ENCODE data around the gene PRPF6. TPM values are rescaled to one million over a fixed set of nuclear protein-coding genes. Genes with fewer than 3 reads are reported as not detected.

Gene PRPF6
- total and polyA plus RNA-seq, 2 of the 13 experiments (the other 11 are each of a cell fraction or from before 2014, with no cell fraction given): 63.7 to 101 TPM

DNA sequence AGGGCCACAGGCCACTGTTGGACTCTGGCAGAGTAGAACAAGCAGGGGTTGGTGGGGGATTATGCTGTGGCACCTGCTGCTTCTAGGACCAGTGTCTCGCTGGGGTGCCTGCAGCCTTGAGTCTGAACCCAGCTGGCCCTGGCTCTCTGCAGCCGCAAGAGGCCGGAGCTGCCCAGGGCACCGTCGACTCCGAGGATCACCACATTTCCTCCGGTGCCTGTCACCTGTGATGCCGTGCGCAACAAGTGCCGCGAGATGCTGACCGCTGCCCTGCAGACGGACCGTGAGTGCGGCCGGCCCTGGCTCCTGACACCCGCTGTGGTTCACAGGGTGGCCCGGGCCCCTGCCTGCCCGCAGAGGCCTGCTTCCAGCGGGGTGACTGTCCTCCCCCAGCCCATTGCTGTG is 88.3 kb downstream of the PRPF6 start (continued):
- TF ChIP-seq RFX5 (IDR thresholded peaks at IDR 0.05; ENCODE audit: low read depth, low read length) (no peak), ZBTB3 (CRISPR knock-in tag; IDR thresholded peaks at IDR 0.05; ENCODE audit: borderline replicate concordance, low read depth) (no peak), ZNF547 (CRISPR knock-in tag; IDR thresholded peaks at IDR 0.05) (0 out of 2 replicates have a peak, but pooled peaks have one; percentile 2), ZNF552 (CRISPR knock-in tag; IDR thresholded peaks at IDR 0.05; ENCODE audit: borderline replicate concordance) (peak; percentile 63; the same call in 1 of the 2 replicates), TBX3 (IDR thresholded peaks at IDR 0.05; ENCODE audit: borderline replicate concordance) (no peak), RXRA (CRISPR knock-in tag; IDR thresholded peaks at IDR 0.05) (no peak), ZNF10 (CRISPR knock-in tag; IDR thresholded peaks at IDR 0.05; ENCODE audit: borderline replicate concordance, low read depth) (no peak), ZNF891 (CRISPR knock-in tag; IDR thresholded peaks at IDR 0.05) (peak; percentile 15), GABPB1 (CRISPR knock-in tag; IDR thresholded peaks at IDR 0.05) (peak; percentile 30; the same call in 1 of the 2 replicates), ARNT (IDR thresholded peaks at IDR 0.05) (no peak), ZC3H13 (CRISPR knock-in tag; IDR thresholded peaks at IDR 0.05) (no peak)
- TF ChIP-seq, protein P1, sequence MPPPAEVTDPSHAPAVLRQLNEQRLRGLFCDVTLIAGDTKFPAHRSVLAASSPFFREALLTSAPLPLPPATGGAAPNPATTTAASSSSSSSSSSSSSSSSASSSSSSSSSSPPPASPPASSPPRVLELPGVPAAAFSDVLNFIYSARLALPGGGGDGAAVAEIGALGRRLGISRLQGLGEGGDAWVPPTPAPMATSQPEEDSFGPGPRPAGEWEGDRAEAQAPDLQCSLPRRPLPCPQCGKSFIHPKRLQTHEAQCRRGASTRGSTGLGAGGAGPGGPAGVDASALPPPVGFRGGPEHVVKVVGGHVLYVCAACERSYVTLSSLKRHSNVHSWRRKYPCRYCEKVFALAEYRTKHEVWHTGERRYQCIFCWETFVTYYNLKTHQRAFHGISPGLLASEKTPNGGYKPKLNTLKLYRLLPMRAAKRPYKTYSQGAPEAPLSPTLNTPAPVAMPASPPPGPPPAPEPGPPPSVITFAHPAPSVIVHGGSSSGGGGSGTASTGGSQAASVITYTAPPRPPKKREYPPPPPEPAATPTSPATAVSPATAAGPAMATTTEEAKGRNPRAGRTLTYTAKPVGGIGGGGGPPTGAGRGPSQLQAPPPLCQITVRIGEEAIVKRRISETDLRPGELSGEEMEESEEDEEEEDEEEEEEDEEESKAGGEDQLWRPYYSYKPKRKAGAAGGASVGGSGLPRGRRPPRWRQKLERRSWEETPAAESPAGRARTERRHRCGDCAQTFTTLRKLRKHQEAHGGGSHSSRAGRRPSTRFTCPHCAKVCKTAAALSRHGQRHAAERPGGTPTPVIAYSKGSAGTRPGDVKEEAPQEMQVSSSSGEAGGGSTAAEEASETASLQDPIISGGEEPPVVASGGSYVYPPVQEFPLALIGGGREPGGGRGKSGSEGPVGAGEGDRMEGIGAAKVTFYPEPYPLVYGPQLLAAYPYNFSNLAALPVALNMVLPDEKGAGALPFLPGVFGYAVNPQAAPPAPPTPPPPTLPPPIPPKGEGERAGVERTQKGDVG (CRISPR knock-in tag; IDR thresholded peaks at IDR 0.05; ENCODE audit: borderline replicate concordance): 0 out of 2 replicates have a peak, but pooled peaks have one; percentile 37
- TF ChIP-seq, protein P2, sequence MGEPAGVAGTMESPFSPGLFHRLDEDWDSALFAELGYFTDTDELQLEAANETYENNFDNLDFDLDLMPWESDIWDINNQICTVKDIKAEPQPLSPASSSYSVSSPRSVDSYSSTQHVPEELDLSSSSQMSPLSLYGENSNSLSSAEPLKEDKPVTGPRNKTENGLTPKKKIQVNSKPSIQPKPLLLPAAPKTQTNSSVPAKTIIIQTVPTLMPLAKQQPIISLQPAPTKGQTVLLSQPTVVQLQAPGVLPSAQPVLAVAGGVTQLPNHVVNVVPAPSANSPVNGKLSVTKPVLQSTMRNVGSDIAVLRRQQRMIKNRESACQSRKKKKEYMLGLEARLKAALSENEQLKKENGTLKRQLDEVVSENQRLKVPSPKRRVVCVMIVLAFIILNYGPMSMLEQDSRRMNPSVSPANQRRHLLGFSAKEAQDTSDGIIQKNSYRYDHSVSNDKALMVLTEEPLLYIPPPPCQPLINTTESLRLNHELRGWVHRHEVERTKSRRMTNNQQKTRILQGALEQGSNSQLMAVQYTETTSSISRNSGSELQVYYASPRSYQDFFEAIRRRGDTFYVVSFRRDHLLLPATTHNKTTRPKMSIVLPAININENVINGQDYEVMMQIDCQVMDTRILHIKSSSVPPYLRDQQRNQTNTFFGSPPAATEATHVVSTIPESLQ (CRISPR knock-in tag; conservative IDR thresholded peaks at IDR 0.05): no peak
- TF ChIP-seq, protein P3, sequence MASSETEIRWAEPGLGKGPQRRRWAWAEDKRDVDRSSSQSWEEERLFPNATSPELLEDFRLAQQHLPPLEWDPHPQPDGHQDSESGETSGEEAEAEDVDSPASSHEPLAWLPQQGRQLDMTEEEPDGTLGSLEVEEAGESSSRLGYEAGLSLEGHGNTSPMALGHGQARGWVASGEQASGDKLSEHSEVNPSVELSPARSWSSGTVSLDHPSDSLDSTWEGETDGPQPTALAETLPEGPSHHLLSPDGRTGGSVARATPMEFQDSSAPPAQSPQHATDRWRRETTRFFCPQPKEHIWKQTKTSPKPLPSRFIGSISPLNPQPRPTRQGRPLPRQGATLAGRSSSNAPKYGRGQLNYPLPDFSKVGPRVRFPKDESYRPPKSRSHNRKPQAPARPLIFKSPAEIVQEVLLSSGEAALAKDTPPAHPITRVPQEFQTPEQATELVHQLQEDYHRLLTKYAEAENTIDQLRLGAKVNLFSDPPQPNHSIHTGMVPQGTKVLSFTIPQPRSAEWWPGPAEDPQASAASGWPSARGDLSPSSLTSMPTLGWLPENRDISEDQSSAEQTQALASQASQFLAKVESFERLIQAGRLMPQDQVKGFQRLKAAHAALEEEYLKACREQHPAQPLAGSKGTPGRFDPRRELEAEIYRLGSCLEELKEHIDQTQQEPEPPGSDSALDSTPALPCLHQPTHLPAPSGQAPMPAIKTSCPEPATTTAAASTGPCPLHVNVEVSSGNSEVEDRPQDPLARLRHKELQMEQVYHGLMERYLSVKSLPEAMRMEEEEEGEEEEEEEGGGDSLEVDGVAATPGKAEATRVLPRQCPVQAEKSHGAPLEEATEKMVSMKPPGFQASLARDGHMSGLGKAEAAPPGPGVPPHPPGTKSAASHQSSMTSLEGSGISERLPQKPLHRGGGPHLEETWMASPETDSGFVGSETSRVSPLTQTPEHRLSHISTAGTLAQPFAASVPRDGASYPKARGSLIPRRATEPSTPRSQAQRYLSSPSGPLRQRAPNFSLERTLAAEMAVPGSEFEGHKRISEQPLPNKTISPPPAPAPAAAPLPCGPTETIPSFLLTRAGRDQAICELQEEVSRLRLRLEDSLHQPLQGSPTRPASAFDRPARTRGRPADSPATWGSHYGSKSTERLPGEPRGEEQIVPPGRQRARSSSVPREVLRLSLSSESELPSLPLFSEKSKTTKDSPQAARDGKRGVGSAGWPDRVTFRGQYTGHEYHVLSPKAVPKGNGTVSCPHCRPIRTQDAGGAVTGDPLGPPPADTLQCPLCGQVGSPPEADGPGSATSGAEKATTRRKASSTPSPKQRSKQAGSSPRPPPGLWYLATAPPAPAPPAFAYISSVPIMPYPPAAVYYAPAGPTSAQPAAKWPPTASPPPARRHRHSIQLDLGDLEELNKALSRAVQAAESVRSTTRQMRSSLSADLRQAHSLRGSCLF (CRISPR knock-in tag; IDR thresholded peaks at IDR 0.05; ENCODE audit: borderline replicate concordance): no peak
- TF ChIP-seq, protein P4, sequence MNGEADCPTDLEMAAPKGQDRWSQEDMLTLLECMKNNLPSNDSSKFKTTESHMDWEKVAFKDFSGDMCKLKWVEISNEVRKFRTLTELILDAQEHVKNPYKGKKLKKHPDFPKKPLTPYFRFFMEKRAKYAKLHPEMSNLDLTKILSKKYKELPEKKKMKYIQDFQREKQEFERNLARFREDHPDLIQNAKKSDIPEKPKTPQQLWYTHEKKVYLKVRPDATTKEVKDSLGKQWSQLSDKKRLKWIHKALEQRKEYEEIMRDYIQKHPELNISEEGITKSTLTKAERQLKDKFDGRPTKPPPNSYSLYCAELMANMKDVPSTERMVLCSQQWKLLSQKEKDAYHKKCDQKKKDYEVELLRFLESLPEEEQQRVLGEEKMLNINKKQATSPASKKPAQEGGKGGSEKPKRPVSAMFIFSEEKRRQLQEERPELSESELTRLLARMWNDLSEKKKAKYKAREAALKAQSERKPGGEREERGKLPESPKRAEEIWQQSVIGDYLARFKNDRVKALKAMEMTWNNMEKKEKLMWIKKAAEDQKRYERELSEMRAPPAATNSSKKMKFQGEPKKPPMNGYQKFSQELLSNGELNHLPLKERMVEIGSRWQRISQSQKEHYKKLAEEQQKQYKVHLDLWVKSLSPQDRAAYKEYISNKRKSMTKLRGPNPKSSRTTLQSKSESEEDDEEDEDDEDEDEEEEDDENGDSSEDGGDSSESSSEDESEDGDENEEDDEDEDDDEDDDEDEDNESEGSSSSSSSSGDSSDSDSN (CRISPR knock-in tag; IDR thresholded peaks at IDR 0.05): peak; percentile 17
- TF ChIP-seq, protein P5, sequence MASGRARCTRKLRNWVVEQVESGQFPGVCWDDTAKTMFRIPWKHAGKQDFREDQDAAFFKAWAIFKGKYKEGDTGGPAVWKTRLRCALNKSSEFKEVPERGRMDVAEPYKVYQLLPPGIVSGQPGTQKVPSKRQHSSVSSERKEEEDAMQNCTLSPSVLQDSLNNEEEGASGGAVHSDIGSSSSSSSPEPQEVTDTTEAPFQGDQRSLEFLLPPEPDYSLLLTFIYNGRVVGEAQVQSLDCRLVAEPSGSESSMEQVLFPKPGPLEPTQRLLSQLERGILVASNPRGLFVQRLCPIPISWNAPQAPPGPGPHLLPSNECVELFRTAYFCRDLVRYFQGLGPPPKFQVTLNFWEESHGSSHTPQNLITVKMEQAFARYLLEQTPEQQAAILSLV (CRISPR knock-in tag; IDR thresholded peaks at IDR 0.05; ENCODE audit: borderline replicate concordance): no peak

Data from HepG2 (cell line).